Stimulated activated naive CD4-positive, alpha-beta T cell treated with Interleukin-2 at 50 U/mL for 16 hours (primary cell): ENCODE results near the gene SSRP1.

Experiments used
- DNase-seq: peaks from one replicate; lab custom pipeline; 2025; lab: John Stamatoyannopoulos, UW

SSRP1 gene

GRCh38 chr11:57314221-57314973 lies 21.3 kb downstream of the SSRP1 start:
- DNase-seq, result no peak

GRCh38 chr11:57313788-57314135 lies 21.9 kb downstream of the SSRP1 start:
- no peak for DNase-seq

GRCh38 chr11:57313071-57313787 lies 22.5 kb downstream of the SSRP1 start:
- no peak for DNase-seq

- no peak for DNase-seq
Measured at GRCh38 chr11:57312511-57313021, 23.1 kb downstream of the SSRP1 start.

- peak; percentile 47 for DNase-seq
Measured at GRCh38 chr11:57311109-57311936, 24.4 kb downstream of the SSRP1 start.

GRCh38 chr11:57310630-57311086 lies 25.0 kb downstream of the SSRP1 start:
- no peak for DNase-seq

- DNase-seq, result no peak
Measured at GRCh38 chr11:57310091-57310490, 25.6 kb downstream of the SSRP1 start.

- no peak for DNase-seq
Measured at GRCh38 chr11:57309106-57310059, 26.3 kb downstream of the SSRP1 start.

GRCh38 chr11:57308426-57309060 lies 27.1 kb downstream of the SSRP1 start:
- DNase-seq, result no peak

GRCh38 chr11:57307666-57308270 lies 27.9 kb downstream of the SSRP1 start:
- DNase-seq, result no peak

GRCh38 chr11:57306940-57307565 lies 28.6 kb downstream of the SSRP1 start:
- DNase-seq, result no peak

GRCh38 chr11:57306161-57306876 lies 29.4 kb downstream of the SSRP1 start:
- DNase-seq, result no peak

GRCh38 chr11:57305523-57305922 lies 30.2 kb downstream of the SSRP1 start:
- DNase-seq, result no peak

GRCh38 chr11:57303990-57304579 lies 31.6 kb downstream of the SSRP1 start:
- no peak for DNase-seq

GRCh38 chr11:57303280-57303989 lies 32.3 kb downstream of the SSRP1 start:
- no peak for DNase-seq

GRCh38 chr11:57302489-57302888 lies 33.2 kb downstream of the SSRP1 start:
- DNase-seq, result no peak

- DNase-seq, result no peak
Measured at GRCh38 chr11:57301711-57302423, 33.8 kb downstream of the SSRP1 start.
